ENCODE results near the gene ANKRD18A.
"Not testable (repeated sequence)": the region's sequence is repeated elsewhere in the genome, so short reads cannot be mapped to it uniquely, and the experiment has no call there.

The ANKRD18A gene

DNA sequence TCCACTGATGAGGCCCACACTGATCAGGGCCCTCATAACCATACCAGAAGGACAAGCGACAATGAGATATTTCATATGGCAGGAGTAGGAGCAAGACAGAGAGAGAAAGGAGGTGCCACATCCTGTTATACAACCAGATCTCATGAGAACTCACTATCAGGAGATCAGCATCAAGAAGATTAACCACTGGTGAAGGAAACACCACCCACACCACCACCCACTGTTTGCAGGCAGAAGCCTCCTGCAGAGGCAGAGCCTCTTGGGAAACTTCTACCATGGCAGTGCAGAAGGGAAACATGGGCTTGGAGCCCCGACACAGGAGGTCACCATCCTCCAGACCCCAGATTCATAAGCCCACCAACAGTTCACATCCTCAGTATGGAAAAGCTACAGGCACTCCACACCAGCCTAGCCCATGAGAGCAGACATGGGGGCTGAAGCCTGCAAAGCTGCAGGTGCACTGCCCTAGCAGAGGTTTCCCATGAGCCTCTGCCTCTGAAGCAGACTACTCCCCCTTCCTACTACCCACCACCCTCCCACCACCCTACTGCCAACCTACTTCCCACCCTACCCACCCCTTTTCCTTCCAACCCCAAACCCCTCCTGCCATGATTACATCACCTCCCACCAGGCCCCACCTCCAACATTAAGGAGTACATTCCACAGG is 73.8 kb downstream of the ANKRD18A start:
- FAIRE-seq; DNase-seq (ENCODE audit: insufficient read length): not testable (repeated sequence)

DNA sequence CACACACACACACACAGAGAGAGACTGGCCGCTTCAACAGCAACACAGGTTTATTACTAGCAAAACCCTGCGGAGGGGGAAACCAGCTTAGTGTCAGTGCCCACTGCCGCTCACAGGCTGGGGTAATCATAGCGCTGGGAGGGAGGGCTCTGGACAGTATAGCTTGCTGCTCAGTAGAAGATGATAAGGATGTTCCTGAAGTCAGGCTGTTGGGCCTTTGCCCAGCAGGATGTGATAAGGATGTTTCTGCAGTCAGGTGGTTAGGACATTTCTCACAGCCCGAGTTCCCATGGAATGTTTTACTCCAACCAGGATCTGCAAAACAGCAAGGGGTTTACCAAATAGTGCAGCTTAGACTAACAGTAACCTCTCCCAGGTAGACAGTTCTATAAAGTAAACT is 79.9 kb downstream of the ANKRD18A start:
- FAIRE-seq; DNase-seq (ENCODE audit: insufficient read length): not testable (repeated sequence)

DNA sequence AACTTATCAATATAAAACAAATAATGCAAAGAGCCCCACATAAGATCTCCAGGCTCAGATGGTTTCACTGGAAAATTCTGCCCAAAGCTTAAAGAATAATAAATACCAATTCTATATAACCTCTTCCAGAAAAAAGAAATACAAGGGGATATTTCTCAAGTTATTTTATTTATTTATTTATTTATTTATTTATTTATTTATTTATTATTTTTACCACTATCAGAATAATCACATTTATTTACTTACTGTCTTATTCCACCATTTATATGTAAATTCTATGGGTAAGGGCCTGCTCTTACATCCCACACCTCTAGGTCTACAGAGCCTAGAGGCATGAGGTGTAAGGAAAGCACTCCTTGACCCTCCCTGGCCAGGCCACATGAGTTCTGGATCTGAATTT is 91.1 kb downstream of the ANKRD18A start:
- TF ChIP-seq POLR2A (IDR thresholded peaks at IDR 0.05; ENCODE audit: low read depth, low read length) (no peak), TAF1 (IDR thresholded peaks at IDR 0.05; ENCODE audit: borderline replicate concordance, low read depth, low read length) (no peak), POLR2AphosphoS5 (IDR thresholded peaks at IDR 0.05; ENCODE audit: low read depth, low read length) (no peak)
- no peak for FAIRE-seq

GRCh38 chr9:38527503-38527902 is 92.9 kb downstream of the ANKRD18A start:
- DNase-seq (ENCODE audit: insufficient read length) (no peak), FAIRE-seq (no peak)
- TF ChIP-seq POLR2AphosphoS5 (IDR thresholded peaks at IDR 0.05; ENCODE audit: low read depth, low read length) (no peak), TAF1 (IDR thresholded peaks at IDR 0.05; ENCODE audit: borderline replicate concordance, low read depth, low read length) (no peak), POLR2A (IDR thresholded peaks at IDR 0.05; ENCODE audit: low read depth, low read length) (no peak)

More for the DNA sequence above, 91.1 kb downstream of the ANKRD18A start:
- DNase-seq (ENCODE audit: insufficient read length), result no peak

GRCh38 chr9:38526591-38526990 is 93.8 kb downstream of the ANKRD18A start:
- FAIRE-seq (no peak), DNase-seq (ENCODE audit: insufficient read length) (no peak)
- TF ChIP-seq TAF1 (IDR thresholded peaks at IDR 0.05; ENCODE audit: borderline replicate concordance, low read depth, low read length), result no peak
- TF ChIP-seq POLR2A (IDR thresholded peaks at IDR 0.05; ENCODE audit: low read depth, low read length), result no peak
- no peak for TF ChIP-seq POLR2AphosphoS5 (IDR thresholded peaks at IDR 0.05; ENCODE audit: low read depth, low read length)

GRCh38 chr9:38523121-38523520 is 97.3 kb downstream of the ANKRD18A start:
- TF ChIP-seq POLR2A (IDR thresholded peaks at IDR 0.05; ENCODE audit: low read depth, low read length) (no peak), POLR2AphosphoS5 (IDR thresholded peaks at IDR 0.05; ENCODE audit: low read depth, low read length) (no peak), TAF1 (IDR thresholded peaks at IDR 0.05; ENCODE audit: borderline replicate concordance, low read depth, low read length) (no peak)

DNA sequence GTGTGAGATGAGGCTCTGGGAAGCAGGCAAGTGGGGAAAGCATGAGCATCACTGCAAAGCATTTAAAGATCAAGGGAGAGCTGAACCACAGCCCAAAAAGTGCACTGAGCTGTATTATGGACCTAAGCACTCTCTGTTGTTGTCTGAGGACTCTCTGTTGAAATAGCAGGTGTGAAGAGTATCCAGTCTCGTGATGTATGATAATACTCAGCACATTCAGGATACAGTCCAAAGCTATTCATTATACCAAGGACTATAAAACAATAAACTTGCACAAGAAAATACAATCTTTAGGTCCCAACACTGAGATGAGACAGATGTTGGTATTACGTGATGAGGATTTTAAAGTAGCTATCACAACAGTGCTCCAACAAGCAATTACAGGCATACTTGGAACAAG is 98.6 kb downstream of the ANKRD18A start:
- TF ChIP-seq POLR2AphosphoS5 (IDR thresholded peaks at IDR 0.05; ENCODE audit: low read depth, low read length) (no peak), TAF1 (IDR thresholded peaks at IDR 0.05; ENCODE audit: borderline replicate concordance, low read depth, low read length) (no peak), POLR2A (IDR thresholded peaks at IDR 0.05; ENCODE audit: low read depth, low read length) (no peak)
- no peak for DNase-seq (ENCODE audit: insufficient read length)
- FAIRE-seq, result no peak

More at GRCh38 chr9:38523121-38523520, 97.3 kb downstream of the ANKRD18A start:
- no peak for DNase-seq (ENCODE audit: insufficient read length)
- no peak for FAIRE-seq
